Measurements from ENCODE around the gene NTMT1.

The NTMT1 gene

DNA sequence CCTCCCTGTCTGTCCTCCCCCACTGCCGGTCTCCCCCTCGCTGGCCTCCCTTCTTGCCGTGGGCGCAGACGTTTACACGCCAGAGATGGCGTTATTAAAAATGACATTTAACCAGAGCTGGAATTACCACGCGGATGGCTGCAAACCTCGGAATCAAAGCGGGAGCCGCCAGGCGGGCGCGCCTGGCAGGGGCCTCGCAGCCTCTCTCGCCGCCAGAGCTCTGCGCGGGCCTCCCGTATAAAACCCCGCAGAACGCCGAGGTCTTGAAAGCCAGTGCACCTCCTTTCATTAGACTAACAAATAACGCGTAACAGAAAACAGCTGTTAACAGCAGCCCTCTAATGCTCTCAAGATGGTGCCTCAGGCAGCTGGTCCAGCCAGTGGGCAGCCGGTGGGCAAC is 49.7 kb downstream of the NTMT1 start:
- DNase-seq (ENCODE audit: low read depth, low spot score): no peak

DNA sequence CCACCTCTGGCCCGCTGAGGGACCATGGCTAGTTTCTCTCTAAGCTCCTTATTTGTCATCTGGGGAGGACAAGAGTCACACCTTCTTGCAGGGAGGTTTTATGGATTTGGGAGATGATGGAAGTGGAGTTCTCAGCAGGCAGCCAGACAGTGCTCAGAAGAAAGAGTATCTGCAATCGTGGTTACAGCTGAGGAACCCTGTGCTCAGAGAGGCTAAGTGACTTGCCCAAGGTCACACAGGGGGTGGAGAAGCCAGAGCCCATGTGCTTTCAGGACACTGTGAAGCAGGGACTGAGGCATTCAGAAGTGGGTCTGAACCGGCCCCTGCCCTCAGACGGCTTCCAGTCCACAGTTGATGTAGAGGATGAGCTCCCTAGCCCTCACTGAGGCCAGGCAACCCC is 50.3 kb downstream of the NTMT1 start:
- no peak for DNase-seq (ENCODE audit: low read depth, low spot score)

DNA sequence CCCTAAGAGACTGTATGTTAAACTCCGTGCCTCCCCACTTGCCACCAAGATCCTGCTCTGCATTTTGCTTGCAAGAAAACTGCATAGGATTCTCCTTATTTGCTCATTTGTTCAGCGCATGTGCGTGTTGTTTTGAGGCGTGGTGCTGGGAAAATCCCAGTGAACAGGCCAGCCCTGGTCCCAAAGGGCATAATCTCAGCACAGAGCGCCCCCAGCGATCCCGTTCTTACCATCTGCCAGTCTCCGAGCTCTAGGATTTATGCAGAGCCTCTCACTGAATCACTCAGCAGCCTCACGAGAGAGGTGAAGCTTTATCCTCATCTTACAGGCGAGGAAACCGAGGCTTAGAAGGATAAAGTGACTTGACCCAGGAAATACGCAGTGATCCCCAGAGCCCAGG is 51.0 kb downstream of the NTMT1 start:
- no peak for DNase-seq (ENCODE audit: low read depth, low spot score)

DNA sequence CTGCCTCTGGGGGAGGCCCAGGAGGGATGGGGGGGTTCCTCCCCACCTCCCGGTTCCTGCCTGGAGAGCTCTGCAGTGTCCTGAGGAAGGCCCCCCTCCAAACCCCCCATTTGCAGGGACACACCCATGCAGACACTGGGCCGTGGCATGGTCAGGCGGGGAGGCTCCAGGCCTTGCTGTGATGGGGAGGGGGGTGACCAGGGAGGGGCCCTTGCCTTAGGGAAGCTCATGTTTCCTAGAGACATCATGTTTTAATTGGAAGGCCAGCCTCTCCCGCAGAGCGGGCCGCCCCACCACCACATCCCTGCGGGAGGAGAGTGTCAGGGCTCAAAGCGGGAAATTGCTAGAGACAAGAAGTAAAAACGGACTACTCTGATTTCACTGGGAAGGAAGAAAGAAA is 51.5 kb downstream of the NTMT1 start:
- no peak for DNase-seq (ENCODE audit: low read depth, low spot score)

GRCh38 chr9:129678844-129679243 is 52.9 kb downstream of the NTMT1 start:
- no peak for DNase-seq (ENCODE audit: low read depth, low spot score)

- DNase-seq (ENCODE audit: low read depth, low spot score): no peak
These were observed 53.6 kb downstream of the NTMT1 start for GRCh38 chr9:129679537-129679936.

DNA sequence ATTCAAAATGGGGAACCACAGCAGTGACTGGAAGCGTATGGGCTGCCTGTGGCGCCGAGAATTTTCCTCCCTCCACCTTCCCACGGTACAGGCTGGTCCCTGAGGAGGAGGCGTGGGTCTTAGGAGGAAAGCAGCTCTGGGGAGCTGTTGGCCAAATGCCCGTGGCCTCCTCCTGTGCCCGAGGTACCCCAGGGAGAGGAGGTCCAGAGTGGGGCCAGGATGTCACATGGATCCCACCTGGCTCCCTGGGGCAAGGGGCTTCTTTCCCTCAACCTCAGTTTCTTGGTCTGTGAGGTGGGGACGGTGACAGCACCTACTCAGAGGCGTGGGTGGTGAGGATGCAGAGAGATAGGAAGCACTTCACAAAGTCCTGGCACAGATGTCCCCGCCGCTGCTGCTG is 56.0 kb downstream of the NTMT1 start:
- DNase-seq (ENCODE audit: low read depth, low spot score): no peak

- DNase-seq (ENCODE audit: low read depth, low spot score): no peak
These were observed 56.4 kb downstream of the NTMT1 start for GRCh38 chr9:129682381-129682780.

GRCh38 chr9:129685220-129685932 is 59.4 kb downstream of the NTMT1 start:
- DNase-seq (ENCODE audit: low read depth, low spot score): no peak
